ENCODE data around the gene KLRC1.

GRCh38 chr12:10491766-10492165 lies 38.6 kb upstream of the KLRC1 start:
- TF ChIP-seq CTCF (IDR thresholded peaks at IDR 0.05) = no peak
- no peak for TF ChIP-seq POLR2A (IDR thresholded peaks at IDR 0.05)

Data from esophagus squamous epithelium (tissue), 4 donors.